DMS 273 (cell line): Measurements from ENCODE around the gene ALS2CL.
"Not testable (repeated sequence)": the region's sequence is repeated elsewhere in the genome, so short reads cannot be mapped to it uniquely, and the experiment has no call there.

Experiments used
- DNase-seq: peaks from one replicate; lab custom pipeline; 2025; ENCODE audit not compliant: unreplicated experiment; lab: John Stamatoyannopoulos, UW

ALS2CL gene

GRCh38 chr3:46693038-46693891 lies at the start of gene ALS2CL:
Gene ALS2CL (minus strand): TSS chr3:46693679. CDS start chr3:46689440, 4,239 bp downstream.
- DNase-seq: peak; percentile 54

DNA sequence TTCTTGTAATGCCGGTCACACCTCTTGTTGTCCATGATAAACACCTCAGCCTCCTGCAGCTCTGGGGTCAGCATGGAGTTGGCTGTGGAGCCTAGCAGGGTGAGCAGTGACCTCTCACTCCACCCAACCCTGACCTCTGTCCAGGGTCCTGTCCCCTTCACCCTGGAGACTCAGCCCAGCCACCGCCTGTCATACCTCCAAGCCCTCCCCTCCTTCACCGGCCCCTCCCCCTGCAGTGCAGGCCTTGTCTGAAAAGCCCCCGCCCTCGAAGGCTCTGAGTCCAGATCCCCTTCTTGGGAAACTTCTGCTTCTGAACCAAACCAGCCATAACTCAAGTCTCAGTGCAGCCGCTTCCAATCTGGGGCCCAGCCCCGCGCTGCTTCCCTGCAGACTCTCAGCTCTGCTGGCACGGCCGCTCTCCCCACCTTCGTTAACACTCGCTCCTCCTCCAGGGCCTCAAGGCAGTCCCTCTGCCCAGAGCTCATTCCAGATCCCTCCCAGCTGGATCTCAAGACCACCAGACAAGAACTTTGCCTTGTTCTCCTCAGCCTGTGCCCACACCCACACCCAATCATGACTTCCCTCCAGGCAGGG lies 49.6 kb upstream of the ALS2CL start:
- DNase-seq: no peak

- DNase-seq: not testable (repeated sequence)
Measured at GRCh38 chr3:46739565-46739964, 46.1 kb upstream of the ALS2CL start.

DNA sequence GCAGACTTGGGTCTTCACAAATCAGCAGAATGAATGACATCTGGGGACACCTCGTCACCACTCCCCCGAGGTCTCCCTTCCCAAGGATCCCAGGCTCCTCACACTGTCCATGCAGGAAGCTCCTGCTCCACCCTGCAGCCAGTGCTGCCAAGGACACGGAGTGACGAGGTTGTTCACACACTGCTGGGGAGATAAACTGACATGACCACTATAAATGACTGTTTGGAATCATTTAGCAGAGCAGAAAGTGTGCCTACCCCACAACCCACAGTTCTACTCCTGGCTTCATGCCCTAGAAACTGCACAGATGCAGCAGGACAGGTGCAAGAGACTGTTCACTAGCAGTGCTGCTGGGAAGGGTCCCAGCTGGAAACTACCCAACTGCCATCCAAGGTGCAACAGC lies 43.9 kb upstream of the ALS2CL start:
- DNase-seq: no peak

DNA sequence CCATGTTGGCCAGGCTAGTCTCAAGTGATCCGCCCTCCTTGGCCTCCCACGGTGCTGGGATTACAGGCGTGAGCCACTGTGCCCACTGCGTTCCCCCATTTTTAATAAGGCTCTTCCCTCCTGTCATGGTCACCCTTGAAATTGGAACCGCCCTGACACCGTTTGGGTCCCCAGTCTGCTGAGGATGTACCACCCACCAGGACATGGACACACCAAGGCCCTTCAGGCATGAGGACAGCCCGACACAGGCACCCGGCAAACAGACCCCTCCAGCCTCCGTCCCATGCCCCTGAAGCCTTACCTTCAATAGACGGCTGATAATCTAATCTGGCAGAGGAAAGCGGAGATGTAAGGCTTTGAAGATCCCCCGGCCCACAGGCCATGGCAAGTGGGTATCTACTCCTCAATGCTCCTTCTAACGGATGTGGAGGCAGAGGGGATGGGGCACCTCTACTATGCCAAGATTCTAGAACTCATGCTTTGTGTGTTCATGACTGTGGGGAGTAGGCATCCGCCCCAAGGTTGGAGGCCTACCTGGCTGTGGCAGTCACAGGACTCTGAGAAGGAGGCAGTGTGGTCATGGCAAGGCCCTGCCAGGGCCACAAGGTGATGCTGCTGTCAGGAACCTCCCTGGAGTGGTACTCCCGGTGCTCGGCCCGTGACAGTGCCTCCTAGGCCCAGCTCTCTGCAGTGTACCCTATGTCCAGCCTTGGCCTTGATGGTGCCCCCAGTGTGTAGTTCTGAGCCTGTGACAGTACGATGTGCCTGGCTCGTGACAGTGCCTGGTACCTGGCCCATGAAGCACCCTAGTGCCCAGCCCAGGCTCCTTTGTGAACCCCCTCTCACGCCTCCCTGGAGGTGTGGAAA lies 42.8 kb upstream of the ALS2CL start:
- no peak for DNase-seq

- DNase-seq: no peak
Measured at GRCh38 chr3:46734773-46735172, 41.3 kb upstream of the ALS2CL start.

- DNase-seq: no peak
Measured at GRCh38 chr3:46733026-46733800, 39.7 kb upstream of the ALS2CL start.

- DNase-seq: no peak
Measured at GRCh38 chr3:46731795-46732194, 38.3 kb upstream of the ALS2CL start.

GRCh38 chr3:46730819-46731218 lies 37.3 kb upstream of the ALS2CL start:
- DNase-seq: no peak

- no peak for DNase-seq
Measured at GRCh38 chr3:46729038-46729437, 35.6 kb upstream of the ALS2CL start.

DNA sequence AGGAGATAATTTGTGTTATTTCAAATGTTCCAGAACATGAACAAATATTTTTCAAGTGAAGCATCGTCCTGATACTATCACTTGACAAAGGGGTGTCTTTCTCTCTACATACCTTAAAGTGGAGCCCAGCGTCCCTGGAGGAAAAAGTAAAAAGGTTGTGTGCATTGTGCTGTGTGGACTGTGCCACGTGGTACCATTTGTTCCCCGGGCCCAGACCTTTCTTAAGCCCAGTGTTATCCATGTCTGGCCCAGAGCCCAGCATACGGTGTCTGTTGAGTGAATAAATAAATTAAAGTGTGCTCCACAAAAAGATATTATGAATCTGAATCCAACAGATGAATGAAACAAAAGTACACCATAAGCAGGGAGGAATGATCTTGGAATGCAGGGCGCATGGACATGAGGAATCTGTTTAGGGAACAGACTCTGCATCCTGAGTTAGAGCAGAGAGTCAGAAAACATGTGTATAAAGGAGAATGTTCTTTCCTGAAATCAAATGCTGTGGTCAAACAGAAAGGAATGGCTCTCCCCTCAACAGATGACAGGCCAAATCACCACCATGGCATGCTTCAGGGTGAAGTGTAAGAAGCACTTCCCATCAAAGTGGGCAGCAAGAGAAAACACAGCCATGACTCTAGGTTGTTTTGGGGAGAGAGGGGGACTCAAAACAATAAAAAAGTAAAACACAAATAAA lies 32.3 kb upstream of the ALS2CL start:
- no peak for DNase-seq

- DNase-seq: no peak
Measured at GRCh38 chr3:46724424-46724823, 30.9 kb upstream of the ALS2CL start.

GRCh38 chr3:46722443-46722842 lies 29.0 kb upstream of the ALS2CL start:
- DNase-seq: no peak

DNA sequence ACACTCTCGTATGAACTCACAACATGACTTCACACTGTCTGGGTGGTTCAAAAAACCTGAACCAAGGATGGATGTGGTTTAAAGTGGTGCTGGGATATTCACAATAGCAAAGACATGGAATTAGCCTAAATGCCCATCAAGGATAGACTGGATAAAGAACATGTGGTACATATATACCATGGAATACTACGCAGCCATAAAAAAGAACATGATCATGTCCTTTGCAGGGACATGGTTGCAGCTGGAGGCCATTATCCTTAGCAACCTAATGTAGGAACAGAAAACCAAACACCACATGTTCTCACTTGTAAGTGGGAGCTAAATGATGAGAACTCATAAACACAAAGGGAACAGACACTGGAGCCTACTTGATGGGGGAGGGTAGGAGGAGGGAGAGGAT lies 27.5 kb upstream of the ALS2CL start:
- no peak for DNase-seq

DNA sequence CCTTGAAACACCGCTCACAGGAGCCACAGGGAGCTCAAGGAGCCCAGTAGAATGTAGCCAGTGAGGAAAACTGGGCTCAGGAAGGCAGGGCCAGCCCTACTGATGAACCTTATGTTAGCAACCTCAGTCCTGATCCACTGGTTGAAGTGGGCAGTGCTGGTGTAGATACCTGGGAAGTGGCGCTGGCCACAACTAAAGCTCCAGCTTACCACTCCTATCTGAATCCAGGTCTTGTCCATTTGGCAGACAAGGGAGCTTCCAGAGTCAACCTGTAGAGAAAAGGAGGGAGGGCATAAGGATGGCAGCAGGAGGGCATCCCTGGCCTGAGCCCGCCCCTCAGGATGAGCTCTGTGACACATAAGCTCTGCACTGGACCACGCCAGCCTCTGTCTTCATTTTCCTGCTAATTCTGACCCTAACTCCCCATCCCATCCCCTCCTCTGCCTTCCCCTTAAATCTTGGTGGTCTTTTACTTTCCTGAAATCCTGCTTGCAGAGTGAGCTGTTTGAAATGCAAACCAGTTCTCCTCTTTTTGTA lies 26.3 kb upstream of the ALS2CL start:
- DNase-seq: no peak

DNA sequence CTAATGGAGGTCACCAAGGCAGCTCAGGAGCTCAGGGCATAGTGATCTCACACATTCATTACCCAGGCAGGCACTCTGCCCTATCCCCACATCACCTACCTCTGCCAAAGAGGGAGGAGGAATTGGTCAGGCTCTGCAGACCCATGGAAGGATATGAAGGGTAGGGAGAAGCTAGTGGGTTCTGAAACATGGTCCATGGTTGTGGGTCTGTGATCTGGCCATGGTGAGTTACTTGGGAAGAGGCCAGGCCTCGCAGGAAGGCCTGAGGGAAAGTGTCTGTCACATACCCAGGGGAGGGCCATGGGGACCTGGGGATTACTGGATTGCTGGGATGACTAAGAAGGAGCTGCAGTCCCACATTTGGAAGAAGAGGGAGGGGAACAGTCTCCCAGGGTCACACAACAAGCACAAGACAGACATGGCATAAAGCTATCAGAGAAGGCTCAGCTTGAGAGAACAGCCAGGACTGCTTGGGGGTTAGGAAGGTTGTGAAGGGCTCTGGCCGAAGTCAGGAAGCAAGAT lies 25.6 kb upstream of the ALS2CL start:
- no peak for DNase-seq

DNA sequence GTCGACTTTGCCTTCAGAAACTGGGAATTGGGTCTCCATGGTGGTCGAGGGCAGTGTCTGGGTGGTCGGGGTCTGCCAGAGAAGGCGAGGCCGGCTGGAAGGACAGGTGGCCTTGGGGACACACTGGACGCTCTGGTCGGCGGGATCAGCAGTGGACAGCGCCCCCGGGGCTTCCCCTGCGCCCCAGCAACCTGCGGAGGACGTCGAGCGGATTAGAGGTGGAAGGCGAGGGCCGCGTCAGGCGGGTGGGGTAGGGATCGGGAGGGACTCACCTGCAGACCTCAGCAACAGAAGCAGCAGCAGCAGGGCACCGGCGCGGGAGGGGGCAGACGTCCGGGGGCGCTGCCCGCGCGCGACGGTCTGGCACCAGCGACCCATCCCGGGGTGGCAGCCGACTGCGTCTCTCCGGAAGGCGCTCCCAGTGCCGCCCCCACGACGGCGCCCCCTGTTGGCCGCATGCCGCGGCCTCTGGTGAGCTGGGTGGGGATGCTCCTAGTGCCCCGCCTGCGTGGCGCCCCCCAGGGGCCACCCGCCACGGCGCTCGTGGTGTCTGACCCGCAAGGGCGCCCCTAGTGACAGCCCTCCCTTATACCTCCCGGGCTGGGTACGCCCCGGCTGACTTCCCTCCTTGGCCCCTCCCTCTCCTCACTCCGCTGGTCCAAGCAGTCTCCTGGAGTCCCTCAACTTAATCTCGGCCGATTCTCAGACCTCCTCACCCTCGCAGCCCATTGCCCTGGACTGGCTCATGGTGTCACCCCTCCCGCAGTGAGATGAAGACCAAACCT lies 24.2 kb upstream of the ALS2CL start, which contains the start of gene PRSS50:
TSS of gene PRSS50 (minus strand) at position 423 of the 785 bp plus-strand sequence. CDS start at position 378, 45 bp downstream.
- no peak for DNase-seq

DNA sequence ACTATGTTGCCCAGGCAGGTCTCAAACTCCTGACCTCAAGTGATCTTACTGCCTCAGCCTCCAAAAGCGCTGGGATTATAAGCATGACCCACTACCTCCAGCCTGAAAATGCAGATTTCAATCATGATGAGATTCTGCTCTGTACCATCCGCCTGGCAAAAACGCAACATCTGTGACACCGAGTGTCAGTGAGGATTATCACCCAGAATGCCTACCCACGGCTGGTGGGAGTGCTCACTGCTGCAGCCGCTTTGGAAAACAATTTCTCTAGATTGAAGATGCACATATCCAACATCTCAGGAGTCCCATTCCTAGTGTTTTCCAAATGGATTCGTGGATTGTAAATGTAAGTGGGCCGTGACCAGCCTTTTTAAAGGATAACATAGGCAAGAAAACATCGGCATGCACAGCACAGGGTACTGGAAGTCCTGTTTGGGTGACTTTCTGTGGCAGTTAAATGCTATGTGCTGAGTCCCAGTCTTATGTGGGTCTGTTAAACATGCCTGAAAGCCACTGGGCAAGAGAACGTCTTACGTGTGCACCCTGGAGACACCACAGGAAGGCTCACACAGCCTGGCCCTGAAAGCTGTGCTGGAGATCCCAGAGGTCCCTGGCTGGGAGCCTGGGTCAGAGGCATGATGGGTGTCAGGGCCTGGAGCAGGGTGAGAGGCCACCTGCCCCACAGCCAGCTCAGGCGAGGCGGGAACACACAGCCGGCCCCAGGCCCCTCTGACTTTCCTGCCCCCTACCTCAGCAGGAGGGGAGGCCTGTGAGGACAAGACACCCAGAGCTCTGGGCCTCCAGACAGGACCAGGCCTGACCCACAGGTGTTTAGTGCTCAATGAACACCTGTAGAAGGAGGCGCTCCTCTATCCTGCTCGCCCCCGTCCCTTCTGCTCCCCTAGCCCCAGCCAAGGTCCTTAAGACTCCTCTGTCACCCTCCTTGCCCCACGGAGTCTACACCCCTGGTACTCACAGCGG lies 23.3 kb upstream of the ALS2CL start:
- no peak for DNase-seq
